Stimulated activated CD4-positive, alpha-beta T cell treated with anti-CD3 and anti-CD28 coated beads, Interleukin-1b, Interleukin-23, amount 100 ng/mL, for 4 hours (primary cell): ENCODE results near the gene MTF1.

Source experiments
- DNase-seq, 2 donors: peaks; one replicate each; pipeline ENCODE4 v3.0.0-alpha.2; 2020; ENCODE audit warnings: low read depth in 2 of 2

Gene MTF1

DNA sequence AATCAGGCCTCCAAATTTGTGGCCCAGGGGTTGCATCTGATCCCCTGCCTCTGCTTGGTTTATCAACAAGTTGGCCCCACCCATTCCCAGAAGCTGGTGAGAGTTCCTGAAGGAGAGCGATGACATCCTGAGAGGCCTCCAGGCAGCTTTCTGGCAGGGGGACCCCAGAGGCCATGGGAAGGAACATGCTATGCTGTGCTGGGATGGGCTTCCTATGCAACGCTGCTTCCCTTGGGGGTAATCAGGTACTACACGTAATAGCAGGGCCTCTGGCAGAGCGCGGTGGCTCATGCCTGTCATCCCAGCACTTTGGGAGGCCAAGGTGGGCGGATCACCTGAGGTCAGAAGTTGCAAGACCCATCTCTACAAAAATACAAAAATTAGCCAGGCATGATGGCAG, 8.4 kb upstream of the MTF1 start:
- DNase-seq: no peak

DNA sequence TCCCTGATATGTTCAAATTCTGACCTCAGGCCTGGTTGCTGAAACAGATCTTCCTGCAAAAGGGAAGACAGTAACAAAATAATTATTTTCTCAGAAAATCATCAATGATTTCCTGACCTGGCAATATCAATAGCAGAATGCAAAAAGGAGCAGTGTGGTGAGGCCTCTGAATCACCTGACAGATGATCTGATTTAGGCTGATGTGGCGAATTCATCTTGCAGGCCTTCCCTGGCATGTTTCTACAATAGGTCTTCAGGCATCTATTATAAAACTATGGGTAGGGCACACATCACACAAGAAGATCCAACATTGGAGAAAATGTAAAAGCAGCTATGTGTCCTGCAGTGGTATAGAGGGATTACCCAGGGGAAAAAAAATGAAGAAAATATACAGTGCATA, 7.1 kb upstream of the MTF1 start:
- DNase-seq: no peak

GRCh38 chr1:37865348-37866120, 6.1 kb upstream of the MTF1 start:
- no peak for DNase-seq

- no peak for DNase-seq
Observed at GRCh38 chr1:37862330-37862729, 2.9 kb upstream of the MTF1 start.

DNA sequence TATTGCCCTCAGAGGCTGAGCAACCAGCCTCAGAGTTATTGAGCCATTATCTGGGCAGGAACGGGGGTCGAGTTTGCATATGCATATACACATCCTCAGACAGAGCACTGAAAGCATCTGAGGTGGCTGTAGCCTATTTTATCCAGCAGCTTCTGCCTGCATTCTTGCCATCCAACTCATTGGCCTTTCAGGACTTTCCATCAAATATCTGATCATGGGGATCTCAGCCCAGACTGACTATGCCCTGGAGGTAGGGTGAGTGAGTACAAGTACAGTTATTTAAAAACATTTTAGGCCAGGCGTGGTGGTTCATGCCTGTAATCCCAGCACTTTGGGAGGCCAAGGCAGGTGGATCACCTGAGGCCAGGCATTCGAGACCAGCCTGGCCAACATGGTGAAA, 1.8 kb upstream of the MTF1 start:
- no peak for DNase-seq

GRCh38 chr1:37860346-37860666, 914 bp upstream of the MTF1 start:
- no peak for DNase-seq

DNA sequence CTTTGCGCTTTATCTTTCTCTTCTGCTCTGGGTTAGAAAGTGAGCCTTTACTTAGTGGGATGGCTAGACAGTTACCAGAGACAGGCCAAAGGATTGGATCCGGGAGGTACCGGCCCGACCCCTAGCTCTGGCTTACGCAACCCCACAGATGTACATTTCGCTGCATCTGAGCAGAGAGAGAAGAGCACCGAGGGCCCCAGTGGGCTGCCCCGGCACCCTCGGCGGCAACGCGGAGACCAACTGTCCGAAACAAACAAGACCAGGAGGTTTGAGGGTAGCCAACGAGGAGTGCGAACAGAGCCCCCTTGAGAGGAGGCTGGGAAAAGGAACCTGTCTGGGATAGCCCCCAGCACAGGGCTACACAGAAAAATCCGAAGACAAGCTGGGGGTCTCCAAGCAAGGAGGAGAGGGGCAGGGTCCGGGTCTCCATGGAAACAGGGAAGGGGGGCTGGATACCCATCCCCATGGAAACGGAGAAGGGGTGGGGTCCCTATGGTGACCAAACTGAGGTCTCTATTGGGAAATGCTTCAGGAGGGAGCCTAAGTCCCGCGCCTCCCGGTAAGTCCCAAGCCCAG, 373 bp downstream of the MTF1 start:
- DNase-seq: no peak

GRCh38 chr1:37854406-37854805, 5.0 kb downstream of the MTF1 start:
- DNase-seq: no peak

- DNase-seq: no peak
Observed at GRCh38 chr1:37853157-37853556, 6.2 kb downstream of the MTF1 start.

DNA sequence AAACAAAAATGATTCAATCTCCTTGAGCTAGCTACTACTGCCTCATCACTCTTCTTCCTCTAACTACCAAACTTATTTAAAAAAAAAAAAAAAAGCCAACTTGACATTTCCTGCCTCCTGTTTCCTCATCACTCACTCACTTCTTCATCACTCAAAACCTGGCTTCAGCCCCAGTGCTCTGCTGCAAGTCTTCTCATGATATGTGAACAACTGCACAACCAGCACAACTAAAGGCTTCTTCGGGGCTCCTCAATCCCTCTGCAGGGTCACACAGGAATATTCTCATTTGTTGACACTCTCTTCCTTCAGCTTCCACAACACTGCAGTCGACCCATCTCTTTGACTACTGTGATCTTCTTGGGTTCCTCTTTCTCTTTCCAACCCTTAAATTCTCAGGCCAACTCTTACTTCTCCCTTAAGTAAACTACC, 7.6 kb downstream of the MTF1 start:
- no peak for DNase-seq

GRCh38 chr1:37851262-37851661, 8.1 kb downstream of the MTF1 start:
- DNase-seq: no peak

DNA sequence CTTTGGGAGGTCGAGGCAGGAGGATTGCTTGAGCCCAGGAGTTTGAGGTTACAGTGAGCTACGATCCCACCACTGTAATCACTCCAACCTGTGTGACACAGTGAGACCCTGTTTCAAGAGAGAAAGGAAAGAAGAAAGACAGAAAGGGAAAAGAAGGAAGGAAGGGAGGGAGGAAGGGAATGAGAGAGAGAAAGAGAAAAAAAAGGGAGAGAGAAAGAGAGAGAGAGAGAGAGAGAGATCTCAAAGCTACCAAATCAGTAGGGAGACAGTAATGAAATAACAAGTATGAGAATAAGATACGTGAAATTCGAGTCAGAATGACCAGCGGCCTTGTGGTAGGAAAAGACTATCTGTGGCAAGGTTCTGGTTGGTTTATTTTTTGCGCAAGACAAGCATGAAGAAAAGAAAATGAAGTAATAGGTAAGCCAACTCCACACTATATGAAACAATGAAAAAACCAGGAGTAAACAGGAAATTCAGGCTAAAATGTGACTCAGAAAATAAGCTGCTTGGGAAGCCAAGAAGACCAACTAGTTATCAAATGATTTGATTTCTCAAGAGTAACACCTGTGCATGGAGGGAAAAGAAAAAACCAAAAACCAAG, 8.9 kb downstream of the MTF1 start:
- no peak for DNase-seq

DNA sequence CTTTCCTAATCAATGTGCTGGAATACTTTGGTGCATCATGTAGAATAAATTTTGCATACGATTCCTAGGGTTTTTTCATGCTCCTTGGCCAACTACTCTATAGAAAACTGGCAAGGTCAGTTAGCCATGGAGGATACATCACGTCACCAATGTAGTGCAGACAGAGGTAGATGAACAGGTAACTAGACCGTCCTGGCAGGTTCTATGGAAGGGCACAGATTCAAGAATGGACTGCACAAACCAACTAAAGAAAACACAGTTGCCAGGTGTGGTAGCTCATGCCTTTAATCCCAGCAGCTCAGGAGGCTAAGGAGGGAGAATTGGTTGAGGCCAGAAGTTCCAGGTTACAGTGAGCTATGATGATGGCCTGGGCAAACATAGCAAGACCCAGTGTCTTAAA, 9.9 kb downstream of the MTF1 start:
- DNase-seq: no peak

- no peak for DNase-seq
Observed at GRCh38 chr1:37846647-37847339, 12.6 kb downstream of the MTF1 start.

DNA sequence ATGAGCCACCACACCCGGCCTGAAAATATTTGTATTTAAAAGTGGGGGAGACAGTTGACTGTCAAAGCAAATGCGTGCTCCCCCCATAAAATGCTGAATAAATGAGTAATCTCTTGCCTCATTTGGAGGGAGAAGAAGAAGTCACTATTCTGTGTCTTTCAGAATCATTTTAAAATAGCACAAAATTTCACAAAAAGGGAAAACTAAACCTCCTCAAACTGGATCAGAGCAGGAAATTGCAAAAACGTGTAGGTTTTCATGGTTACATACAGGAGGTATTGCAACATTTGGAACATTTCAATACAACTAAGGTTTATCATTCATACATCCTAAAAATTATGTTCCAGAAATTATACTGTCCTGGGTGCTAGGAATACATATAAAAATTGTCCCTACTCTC, 13.6 kb downstream of the MTF1 start:
- no peak for DNase-seq

GRCh38 chr1:37845049-37845646, 14.2 kb downstream of the MTF1 start:
- DNase-seq: no peak

DNA sequence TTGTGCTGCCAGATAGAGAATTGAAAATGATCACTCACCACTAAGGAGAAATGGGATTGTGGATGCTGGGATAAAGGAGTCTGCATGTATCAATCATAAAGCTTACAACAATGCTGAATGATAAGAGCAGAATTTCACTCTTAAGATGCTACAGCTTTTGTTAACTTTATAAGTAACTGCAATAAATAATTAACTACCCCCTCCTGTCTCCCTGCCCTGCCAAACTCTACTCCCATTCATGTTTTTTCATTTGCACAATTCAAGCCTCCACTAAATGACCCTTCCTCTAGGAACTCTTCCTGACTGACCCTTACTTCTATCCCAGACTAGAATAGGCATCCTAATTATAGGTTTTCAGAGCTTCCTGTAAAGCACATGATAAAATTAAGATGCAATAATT, 14.9 kb downstream of the MTF1 start:
- no peak for DNase-seq

DNA sequence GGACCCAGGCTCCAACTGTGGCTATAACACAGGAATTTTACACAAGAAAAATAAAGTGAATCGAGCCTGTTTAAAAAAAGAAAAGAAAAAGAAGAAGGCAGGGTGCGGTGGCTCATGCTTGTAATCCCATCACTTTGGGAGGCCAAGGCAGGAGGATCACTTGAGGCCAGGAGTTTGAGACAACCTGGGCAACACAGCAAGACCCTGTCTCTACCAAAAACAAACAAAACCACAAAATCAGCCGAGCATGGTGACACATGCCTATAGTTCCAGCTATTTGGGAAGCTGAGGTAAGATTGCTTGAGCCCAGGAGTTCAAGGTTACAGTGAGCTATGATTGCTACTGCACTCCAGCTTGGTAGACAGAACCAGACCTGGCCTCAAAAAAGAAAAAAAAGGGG, 17.7 kb downstream of the MTF1 start:
- DNase-seq: no peak

DNA sequence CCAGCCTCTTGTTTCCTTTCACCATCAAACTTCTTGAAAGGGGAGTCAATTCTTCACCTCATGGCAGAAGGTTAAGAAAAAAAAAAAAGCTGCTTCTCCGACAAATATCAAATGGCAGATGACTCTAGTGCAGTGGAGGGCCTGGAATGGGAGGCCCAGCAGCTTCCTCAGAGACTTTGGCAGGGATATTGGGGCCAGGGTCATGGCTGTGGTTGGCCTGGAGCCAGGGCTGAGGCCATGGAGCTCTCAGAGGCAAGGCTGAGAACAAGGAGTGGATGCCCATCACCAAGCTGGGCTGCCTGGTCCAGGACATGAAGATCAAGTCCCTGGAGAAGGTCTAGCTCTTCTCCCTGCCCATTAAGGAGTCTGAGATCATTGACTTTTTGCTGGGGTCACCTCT, 18.7 kb downstream of the MTF1 start:
- DNase-seq: no peak

DNA sequence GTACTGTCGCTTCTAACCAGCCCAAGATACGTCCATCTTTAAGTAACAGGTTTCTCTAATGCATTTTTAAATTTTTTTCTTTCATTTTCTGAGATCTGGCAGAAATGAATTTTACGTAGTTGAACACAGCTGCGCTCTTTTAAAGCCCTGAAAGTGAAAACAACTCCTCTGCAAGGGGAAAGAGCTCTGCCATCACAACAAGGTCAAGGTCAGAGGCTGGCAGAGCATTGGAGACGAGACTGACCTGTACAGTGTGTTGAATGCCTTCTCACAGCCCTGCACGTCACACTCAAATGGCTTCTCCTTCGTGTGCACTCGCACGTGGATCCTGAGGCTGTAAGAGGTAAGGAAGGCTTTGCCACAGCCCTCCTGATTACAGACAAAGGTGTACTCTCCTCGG, 19.7 kb downstream of the MTF1 start:
- DNase-seq: no peak

- DNase-seq: no peak
Observed at GRCh38 chr1:37836788-37837187, 22.6 kb downstream of the MTF1 start.

DNA sequence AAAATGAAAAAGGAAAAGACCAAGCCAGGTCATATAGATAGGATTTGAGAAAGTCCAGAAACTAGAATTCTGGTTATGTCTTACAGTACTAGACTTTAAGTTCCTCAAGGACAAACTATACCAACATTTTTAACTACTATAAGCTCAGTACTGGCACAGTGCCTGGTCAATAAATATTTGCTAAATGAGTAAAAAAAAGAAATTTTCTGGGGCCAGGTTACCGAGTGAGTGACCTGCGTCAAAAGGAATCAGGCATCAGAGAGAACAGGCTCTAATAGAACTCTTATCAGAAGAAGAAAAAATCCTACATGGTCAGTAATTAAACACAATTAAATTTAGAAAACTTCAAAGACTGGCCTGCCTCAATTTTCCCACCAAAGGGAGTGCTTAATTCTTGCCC, 27.6 kb downstream of the MTF1 start:
- DNase-seq: no peak

DNA sequence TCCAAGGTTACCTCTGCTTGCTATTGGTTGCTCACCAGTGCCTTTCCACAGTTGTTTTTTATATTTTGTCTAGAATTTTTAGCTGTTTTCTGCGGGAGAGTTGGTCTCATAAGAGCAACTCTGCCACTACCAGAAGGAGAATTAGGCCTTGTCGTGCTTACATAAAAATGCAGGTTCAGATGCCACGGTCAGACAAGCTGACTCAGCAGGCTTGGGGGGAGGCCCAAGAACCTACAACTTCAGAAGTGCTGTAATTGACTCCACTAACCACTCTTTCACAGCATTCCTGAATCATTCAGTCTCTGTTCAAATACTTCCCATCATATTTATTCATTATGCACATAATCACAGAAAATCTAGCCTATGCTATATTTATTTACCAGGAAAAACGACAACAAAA, 28.3 kb downstream of the MTF1 start:
- DNase-seq: no peak
